Activated CD4-positive, alpha-beta T cell treated with anti-CD3 and anti-CD28 coated beads, Interleukin-2, Interleukin-4, amounts not matched to agents 100 ng/mL and 50 ng/mL, durations not matched to agents 16 hours and 8 hours (primary cell): ENCODE data around the gene BARD1.
"Not testable (repeated sequence)": the region's sequence is repeated elsewhere in the genome, so short reads cannot be mapped to it uniquely, and the experiment has no call there.

Experiments used
- DNase-seq: peaks from one replicate; pipeline ENCODE4 v3.0.0-alpha.2; 2020; ENCODE audit warnings: low spot score

BARD1 gene

DNA sequence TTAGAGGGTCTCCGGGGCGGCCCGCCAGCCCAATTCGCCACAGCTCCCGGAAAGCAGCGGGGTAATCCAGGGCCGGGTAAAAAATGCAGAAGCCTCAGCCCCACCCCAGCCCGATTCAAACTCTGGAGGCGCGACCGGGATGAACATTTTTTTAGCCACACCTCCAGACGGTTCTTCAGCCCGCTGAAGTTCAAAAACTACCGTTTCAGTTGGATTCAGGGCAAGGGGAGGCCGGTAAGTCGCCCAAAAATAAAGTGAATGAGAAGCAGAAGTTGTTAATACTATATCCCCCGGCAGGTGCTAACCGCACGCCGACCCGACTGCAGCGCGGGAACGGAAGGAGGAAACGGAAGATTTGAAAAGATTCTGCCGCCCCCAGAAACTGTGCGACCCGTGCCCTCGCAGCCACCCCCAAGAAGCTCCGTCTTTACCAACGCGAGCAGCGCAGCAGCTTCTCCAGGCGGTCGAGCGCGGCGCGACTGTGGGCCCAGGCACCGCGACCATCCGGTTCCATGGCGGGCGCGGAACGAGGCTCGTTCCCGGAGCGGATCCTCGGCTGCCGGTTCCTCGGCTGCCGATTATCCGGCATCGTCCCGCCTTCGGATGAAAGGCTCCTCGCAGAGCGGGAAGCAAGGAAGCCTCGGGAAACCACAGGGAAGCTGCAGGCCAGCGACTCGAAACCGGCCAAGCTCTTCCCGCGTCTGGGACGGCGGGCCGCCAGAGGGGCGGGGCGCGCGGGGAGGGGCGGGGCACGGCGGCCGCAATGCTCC lies at the start of gene BARD1:
Gene BARD1 (minus strand): TSS at position 703 of the 770 bp plus-strand sequence. CDS start 114 bp downstream, at position 589.
- DNase-seq = peak; percentile 49

DNA sequence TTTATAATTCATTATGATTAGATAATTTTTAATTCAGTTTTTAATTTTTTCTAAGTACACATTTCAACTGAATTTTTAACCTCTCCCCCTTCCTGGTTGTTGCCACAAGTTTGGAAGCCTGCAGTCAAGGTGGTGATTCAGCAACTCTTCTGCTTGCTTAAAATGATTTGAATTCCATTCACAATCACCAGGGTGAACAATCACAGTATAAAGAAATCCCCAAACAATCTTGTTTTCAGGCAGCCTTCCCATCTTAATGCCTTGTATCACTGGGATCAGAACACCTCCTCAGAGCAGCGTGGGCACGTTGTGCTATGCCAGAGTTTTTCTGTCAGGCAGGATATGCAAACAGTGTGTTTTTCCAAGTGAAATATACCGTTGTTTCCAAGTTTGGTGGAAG lies 46.7 kb upstream of the BARD1 start:
- DNase-seq = no peak

- no peak for DNase-seq
Measured at GRCh38 chr2:214853906-214854305, 44.4 kb upstream of the BARD1 start.

DNA sequence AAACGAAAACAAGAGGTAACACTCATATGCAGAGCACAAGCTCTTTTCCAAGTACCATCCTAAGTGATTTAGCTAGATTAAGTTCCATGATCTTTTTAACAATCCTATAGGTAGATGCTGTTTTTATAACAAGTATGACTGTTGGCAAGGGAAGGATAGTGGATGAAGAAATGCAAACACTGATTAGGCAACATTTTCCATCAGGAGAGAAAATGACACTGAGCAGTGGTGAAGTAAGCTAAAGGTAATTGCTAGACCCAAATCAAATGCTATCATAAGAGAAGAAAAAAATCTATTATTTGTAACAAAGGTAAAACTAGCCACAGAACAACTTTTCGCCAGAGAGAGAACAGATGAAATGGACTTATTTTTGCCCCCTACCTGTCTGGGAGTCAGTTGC lies 34.3 kb upstream of the BARD1 start:
- DNase-seq = no peak

- DNase-seq = no peak
Measured at GRCh38 chr2:214839464-214839863, 30.0 kb upstream of the BARD1 start.

- DNase-seq = no peak
Measured at GRCh38 chr2:214837466-214837865, 28.0 kb upstream of the BARD1 start.

DNA sequence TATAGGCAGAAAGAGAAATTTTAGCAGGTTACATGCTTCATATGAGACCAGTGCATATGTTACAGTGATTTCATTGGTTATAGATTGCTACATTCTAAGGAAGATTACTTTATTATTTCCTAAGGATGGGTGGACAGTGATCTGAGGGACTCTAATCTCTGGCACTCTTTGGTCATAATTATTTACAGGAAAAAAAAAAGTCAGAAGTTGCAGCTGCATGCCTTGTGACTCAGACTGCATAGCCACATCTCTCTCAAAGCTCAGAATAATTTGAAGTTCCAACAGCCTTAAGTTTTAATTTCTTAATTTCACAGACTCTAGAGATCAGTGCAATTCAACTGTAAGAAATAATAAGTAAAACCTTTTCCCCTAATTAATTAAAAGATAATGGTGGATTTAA lies 27.1 kb upstream of the BARD1 start:
- no peak for DNase-seq

DNA sequence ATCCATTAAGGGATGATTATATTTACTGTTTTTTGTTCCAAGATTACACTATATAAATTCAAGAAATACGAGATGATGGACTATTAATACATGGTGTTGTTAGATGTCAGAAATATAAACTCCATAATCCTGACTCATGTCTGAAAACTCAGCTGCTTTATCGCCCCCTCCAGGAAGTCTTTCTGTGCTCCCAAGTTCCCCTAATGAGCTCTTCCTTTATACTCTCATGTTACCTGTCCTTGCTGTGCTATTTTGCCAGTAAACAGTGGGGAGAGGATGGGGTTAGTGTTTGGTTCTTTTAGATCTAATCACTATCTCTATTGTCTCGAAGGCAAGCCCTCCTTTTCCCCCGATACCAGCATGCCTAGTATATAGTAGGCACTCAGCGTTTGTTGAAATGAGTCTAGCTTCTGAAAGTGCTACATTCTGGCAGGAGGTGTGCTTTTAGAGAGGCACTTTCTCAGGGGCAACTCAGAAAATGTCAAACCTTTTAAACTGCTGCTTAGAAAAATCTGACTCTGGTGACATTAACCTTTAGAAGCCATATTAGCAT lies 21.4 kb upstream of the BARD1 start:
- no peak for DNase-seq

GRCh38 chr2:214816008-214816533 lies 6.6 kb upstream of the BARD1 start:
- no peak for DNase-seq

- DNase-seq = no peak
Measured at GRCh38 chr2:214810671-214811070, 1.2 kb upstream of the BARD1 start.

GRCh38 chr2:214809751-214810564 lies 475 bp upstream of the BARD1 start:
- DNase-seq = peak; percentile 98

DNA sequence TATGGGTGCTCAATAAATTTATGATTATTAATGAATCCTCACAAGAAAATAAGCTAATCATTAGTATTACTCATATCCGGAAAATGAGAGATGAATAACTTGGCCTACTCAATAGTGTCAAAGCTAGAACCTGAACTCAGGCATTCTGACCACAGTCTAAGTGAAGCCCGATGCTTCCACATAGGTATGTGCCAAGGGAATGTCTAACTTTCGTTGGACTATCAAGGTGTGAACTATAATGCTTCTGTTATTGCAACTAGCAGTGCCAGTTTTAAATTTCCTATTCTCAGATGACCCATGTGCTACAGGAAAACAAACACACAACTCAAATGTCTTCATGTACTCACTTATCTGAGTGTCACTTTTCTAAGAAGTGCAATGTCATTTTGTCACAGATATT lies 1.8 kb downstream of the BARD1 start:
- DNase-seq = no peak

GRCh38 chr2:214801768-214802397 lies 7.6 kb downstream of the BARD1 start:
- DNase-seq = no peak

DNA sequence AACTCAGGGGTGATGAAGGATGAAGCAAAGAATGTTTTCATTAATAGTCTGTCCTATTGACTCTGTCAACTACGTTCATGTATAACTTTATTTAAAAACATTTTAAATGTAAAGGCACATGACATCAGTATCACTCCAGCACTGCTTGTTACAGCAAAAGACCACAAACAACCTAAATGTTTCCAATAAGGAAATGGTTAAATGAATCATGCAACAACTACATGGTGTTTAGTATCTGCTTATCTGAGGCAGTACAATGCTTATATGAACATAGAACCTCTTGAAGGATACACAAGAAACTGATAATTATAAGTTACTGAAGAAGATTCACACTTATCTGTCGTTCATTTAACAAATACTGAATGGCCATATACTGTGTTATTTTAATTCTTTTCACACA lies 8.4 kb downstream of the BARD1 start:
- DNase-seq = peak; percentile 41

GRCh38 chr2:214800180-214800579 lies 9.3 kb downstream of the BARD1 start:
- no peak for DNase-seq

DNA sequence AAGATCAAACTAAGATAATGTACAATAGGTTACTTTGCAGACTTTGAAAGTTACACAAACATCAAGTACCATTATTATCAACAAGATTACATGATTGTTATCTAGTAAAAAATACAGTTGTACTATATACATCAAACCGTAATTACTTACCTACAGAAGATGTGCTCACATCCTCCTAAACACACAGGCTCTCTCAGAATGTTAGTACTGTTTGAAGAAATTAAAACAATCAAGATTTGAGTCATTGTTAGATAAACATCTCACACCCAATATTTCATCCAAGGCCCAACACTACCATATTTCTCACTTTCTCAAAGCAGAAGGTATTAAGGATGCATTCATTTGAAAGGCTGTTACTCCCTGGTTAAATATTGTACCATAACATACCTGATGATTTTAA lies 12.6 kb downstream of the BARD1 start:
- peak; percentile 46 for DNase-seq

DNA sequence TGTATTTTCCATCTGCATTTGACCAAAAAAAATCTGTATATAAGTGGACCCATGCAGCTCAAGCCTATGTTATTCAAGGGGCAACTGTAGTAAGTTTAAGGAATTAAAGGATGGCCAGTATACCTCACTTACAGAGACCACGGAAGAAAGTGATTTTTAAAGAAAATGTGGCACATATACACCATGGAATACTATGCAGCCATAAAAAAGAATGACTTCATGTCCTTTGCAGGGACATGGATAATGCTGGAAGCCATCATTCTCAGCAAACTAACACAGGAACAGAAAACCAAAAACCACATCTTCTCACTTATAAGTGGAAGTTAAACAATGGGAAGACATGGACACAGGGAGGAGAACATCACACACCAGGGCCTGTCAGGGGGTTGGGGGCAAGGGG lies 26.3 kb downstream of the BARD1 start:
- not testable (repeated sequence) for DNase-seq

DNA sequence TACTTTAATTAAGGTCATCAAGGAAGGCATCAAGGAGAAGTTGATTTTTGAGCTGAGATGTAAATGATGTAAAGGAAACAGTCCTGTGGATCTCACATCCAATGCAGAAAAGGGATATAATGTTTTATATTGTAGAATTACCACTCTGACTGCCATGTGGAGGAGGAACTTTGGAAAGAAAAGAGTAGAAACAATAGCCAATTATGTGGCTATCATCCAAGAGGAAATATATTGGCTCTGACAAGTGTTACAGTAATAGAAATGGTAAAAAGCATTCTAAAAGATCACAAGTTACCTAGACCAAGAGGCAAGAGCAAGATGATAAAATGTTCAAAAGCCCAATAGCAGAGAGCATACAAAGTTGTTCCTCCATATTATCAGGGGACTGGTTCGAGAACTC lies 26.8 kb downstream of the BARD1 start:
- no peak for DNase-seq

DNA sequence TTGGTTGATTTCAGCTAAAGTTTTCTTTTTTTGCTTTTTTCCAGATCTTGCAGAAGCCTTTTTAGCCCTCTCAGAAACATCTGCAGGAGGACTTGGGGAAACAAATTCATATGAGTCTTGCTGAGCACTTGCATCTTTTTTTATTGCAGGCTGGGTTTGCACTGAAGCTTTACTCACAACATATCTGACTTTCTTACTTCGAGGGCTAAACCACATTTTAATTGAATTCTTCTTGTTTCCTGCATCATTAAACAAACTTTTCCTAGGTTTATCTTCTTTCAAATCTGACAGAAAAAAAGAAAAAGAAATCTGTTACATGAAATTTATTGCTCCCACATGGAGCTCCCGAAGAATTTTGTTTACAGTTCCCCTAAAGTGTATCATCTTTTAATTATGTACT lies 28.3 kb downstream of the BARD1 start:
- no peak for DNase-seq

- no peak for DNase-seq
Measured at GRCh38 chr2:214775971-214776370, 33.5 kb downstream of the BARD1 start.

GRCh38 chr2:214774108-214774507 lies 35.4 kb downstream of the BARD1 start:
- no peak for DNase-seq

DNA sequence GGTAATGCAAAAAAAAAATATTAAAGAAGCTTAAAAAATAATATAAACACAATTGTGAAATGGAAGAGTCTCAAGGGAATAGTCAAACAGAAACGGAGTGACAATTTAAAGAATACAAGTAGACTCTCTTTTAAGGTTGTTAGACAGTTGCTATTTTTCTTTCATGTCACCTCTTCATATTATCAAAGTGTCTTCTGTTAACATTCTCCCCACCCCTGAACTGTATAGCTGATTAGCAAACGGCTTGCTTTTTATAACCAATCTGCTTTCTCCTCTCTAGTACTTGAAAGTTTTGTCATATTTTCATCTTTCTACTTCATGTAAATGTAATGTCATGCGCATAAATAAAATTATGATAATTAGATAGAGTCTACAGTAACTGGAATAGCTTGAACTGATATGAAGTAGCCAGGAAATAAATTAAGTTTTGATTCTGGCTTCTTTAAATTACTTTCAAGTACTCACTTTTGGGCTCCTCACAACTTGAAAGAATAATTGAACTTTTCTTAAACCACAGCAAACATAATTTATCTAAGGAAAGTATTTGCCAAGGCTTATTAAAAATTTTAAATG lies 37.0 kb downstream of the BARD1 start:
- no peak for DNase-seq
